DMS53 (cell line): ENCODE data around the gene CYP2W1.
A peak's percentile ranks its signal among the peaks of the same experiment; 100 is the strongest.

Experiments used
- DNase-seq: peaks from one replicate; lab custom pipeline; 2025; lab: John Stamatoyannopoulos, UW

CYP2W1 gene

GRCh38 chr7:967361-968082 lies 15.5 kb upstream of the CYP2W1 start:
- DNase-seq: no peak

DNA sequence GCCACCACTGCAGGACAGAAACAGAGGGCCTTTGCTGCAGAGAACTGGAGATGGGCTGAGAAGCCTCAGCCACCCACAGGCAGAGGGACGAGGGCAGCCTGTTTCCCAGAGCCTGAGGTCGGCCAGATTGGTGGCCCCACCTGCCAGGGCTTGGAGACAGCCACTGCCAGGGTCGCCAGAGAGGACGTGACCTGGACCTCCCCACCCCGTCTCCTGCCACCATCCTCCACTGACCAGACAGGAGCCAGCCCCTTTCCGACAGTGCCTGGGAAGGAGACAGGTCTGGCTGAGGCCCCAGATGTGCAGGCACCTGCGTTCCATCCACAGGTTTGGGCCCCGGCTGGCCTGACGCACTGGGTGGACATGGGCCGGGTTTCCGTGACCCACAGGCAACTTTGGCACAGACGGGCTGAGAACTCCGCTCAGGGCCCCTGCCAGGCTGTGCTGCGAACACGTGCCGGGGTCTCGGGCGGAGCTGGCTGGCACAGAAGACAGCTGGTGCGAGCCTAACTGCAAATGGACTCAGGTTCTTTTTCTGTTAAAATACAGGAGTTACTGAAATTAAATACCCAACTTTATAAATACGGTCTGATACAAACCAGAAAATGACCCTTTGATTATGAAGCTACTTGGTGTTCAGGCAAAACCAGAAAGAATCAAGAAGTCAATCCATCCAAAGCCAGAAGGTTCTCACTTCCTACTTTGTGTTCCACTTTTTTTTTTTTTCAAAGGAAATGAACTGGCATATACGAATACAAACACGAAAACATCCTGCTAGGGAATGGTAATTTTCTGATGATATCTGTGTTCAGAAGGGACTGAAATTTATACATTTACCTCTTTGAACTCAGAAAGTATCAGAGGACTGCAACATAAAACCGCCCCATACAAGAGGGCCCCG lies 14.5 kb upstream of the CYP2W1 start:
- DNase-seq: no peak

DNA sequence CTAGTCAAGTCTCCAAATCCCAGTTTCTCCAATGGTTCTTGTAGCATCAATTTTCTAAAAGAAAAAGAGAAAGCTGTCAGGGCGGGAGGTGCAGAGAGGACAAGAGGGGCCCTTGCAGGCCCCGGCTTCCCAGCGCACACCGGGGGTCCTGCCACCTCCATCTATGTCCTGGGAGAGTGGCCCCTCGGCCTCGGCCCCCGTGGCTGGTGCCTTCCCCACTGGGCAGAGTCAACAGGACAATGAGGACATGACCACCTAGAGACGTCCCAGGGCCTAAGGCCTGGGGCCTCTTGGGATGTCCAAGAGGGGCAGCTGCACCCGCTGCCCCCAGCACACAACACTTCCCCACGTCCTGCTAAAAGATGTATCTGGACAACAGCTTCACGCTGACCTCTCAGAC lies 13.6 kb upstream of the CYP2W1 start:
- no peak for DNase-seq

- DNase-seq: no peak
Observed at GRCh38 chr7:970744-971143, 12.2 kb upstream of the CYP2W1 start.

GRCh38 chr7:972110-972509 lies 10.9 kb upstream of the CYP2W1 start:
- DNase-seq: no peak

DNA sequence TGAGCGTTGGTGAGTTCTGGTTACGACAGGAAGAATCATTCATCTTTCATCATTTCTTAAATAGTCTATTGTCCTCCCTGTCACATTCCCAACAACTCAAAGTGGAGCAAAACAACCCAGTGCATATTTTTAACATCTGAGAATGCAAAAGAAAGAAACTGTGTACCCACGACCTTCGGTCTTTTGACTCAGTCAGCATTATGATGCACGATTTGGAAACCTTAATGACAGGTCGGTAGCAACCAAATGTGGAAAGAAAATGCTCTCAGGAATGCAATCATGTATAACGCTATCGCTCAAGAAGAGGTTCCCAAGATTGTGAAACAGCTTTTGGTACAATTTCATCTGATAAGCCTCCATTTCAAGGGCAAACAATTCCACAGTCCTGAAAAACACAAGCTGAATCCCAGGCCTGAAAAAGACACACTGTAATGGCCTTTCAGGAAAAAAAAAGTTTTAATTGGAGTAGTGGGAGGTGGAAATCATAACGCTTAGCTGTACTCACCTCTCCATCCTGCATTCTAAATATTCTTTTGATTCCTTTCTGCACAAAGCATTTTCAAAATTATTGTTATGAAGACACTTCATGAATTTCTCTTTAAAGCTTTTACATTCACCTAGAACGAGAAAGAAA lies 10.2 kb upstream of the CYP2W1 start:
- no peak for DNase-seq

GRCh38 chr7:973312-973711 lies 9.7 kb upstream of the CYP2W1 start:
- no peak for DNase-seq

- DNase-seq: no peak
Observed at GRCh38 chr7:974172-974571, 8.8 kb upstream of the CYP2W1 start.

DNA sequence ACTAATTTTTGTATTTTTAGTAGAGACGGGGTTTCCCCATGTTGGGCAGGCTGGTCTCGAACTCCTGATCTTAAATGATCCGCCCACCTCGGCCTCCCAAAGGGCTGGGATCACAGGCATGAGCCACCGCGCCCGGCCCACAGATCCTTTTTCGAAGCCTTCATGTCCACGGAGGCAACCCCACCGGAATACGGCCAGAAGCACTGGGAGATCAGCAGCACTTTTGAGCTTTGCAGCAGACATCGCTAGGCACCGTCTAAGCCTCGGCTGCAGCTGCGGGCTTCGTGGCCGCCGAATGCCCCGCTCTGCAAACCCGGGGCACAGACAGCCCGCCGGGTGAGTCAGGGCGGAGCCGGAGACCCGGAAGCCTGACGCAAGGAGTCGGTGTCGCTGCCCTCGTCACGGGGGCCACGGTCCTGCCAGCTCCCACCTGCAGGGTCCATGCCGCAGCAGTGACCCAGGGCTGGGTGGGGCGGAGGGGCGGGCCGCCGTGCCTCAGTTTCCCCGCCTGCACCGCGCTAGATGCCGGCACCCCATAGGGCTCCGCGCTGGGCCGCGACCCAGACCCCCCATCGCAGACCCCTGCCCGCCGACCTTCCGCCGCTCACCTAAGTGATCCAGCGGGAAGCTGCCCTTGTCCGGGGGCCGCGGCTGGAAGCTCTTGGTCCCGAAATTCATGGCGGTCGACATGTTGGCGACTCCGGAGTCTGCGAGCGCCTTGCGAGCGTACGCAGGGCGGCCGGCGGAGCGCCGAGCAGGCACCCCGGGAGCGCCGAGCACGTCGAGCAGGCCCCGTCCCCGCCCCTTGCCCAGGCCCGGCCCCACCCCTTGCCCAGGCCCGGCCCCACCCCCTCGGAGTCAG lies 7.9 kb upstream of the CYP2W1 start, which contains the start of gene COX19:
TSS of gene COX19 (minus strand) at position 730 of the 862 bp plus-strand sequence. CDS start at position 690, 40 bp downstream.
- DNase-seq: peak; percentile 94

DNA sequence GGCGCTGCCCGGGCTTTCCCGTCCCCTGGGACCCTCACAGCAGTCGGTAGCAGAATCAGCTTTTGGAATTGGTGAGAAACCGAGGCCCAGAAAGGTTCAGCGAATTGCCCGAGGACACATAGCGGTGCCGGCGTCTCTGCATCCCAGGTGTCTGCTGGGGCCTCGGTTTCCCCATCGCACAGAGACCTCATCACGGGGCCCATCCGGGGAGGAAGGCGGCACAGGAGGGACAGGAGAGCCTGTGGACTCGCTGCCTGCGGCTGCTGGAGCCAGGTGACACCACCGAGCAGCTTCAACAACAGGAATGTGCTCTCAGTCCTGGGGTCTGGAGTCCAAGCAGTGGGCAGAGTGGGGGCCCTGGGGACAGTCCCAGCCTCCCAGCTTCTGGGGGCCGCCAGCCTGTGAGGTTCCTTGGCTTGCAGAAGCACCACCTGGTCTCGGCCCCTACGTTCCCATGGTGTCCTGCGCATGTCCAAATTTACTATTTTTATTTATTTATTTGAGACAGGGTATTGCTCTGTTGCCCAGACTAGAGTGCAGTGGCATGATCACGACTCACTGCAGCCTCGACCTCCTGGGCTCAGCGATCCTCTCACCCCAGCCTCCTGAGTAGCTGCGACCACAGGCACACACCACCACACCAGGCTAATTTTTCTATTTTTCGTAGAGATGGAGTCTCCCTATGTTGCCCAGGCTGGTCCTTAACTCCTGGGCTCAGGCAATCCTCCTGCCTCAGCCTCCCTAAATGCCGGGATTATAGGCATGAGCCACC lies 7.1 kb upstream of the CYP2W1 start:
- no peak for DNase-seq

- DNase-seq: no peak
Observed at GRCh38 chr7:976901-977325, 6.1 kb upstream of the CYP2W1 start.

DNA sequence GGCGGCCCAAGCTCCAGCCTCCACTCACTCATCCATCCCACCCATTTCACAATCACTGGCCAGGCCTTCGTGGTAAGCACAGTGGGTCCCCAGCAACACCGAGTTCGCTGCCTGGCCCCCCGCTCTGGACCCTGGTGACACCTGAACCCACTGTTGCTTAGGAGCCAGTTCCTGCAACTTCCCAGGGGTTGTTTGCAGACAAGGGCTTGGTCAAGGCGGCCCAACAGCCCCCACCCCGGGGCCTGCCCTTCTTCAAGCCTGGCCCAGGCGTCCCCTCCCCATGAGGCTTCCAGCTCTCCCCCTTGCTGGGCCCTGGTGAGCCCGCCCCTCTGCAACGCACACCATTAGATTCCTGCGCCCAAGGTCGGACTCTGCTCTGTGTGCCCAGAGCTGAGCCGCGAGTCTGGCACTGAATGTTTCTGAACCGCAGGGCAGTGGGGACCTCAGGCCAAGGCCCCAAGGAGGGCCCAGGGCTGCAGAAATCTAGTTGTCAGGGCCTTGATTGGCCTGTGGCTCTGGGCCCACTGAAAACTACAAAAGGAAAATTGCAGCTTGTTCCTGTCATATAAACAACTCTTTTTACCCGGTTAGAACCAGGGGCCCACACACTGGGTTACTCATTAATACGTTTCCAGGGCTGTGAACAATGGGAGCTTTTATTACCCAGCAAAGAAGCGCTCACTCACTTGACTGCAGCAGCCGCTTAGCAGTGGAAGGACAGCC lies 5.5 kb upstream of the CYP2W1 start:
- peak; percentile 90 for DNase-seq

DNA sequence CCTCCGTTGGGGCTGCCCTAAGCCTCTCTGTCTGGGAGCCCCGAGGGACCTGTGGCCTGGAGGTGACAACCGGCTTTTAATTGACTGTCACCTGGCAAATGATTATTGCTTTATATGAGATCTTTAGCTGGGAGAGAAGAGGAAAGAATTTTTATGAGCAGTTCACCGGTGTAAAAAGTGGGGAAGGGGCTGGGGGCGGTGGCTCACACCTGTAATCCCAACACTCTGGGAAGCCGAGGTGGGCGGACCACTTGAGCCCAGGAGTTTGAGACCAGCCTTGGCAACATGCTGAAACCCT lies 5.0 kb upstream of the CYP2W1 start:
- DNase-seq: no peak

- DNase-seq: no peak
Observed at GRCh38 chr7:978416-979091, 4.4 kb upstream of the CYP2W1 start.

GRCh38 chr7:979151-979550 lies 3.8 kb upstream of the CYP2W1 start:
- DNase-seq: no peak

- DNase-seq: peak; percentile 37
Observed at GRCh38 chr7:979886-980571, 3.0 kb upstream of the CYP2W1 start.

DNA sequence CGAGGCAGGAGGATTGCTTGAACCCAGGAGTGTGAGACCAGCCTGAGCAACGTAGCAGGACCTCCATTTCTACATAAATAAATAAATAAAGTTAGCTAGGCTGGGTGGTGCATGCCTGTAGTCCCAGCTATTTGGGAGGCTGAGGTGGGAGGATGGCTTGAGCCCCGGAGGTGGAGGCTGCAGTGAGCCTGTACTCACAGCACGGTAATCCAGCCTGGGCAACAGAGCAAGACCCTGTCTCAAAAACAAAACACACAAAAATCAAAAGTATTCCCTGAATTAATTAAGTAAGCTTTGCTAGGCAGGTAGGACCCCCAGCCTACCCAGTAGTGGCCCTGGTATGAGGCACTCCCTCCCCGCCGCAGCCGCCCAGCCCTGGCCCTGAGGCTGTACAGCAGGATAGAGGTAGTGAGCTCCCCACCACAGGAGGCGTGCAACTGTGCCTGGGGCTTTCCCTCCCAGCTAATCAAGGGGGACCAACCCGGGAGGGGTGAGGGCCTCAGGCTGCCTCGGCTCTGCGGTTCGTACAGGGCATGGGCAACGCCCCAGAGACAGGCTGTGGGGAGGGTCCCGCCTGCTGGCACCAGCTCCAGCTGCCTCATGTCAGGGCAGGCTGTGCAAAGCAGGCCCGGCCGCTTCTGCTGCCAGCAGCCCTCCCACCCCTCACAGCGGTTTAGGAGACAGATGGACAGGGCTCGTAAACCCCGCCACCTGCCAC lies 1.0 kb upstream of the CYP2W1 start:
- DNase-seq: no peak

GRCh38 chr7:982511-983003 lies 424 bp upstream of the CYP2W1 start:
- no peak for DNase-seq
